Vagina (tissue), 2 donors: Measurements from ENCODE around the gene RPS6KA5.

Source experiments
- POLR2A ChIP-seq, 2 donors: fragments of 450-650 bp; IDR thresholded peaks; one replicate each; pipeline ENCODE4 v1.6.1; 2017; ENCODE audit warnings: antibody characterized with exemption in 2 of 2, mild to moderate bottlenecking in 2 of 2, moderate library complexity in 2 of 2
- POLR2AphosphoS5 ChIP-seq, 2 donors: sonication (generic); formaldehyde crosslinking; IDR thresholded peaks; one replicate each; pipeline ENCODE4 v1.9.0; 2017; ENCODE audit warnings: antibody characterized with exemption in 2 of 2, mild to moderate bottlenecking in 2 of 2, low read depth in 1 of 2; ENCODE audit not compliant: insufficient read depth in 1 of 2
- TF ChIP-seq, protein P1 (sequence below), 3 experiments: fragments of 450-650 bp in 2 of 3; fragments of 200-600 bp in 1 of 3; sonication (generic) in 1 of 3; IDR thresholded peaks; one replicate each; pipeline ENCODE4 v1.5.1; 2017 to 2019; ENCODE audit warnings: antibody characterized with exemption in 3 of 3, mild to moderate bottlenecking in 2 of 3, moderate library complexity in 2 of 3

GRCh38 chr14:90968025-90968424, 92.4 kb downstream of the RPS6KA5 start:
- TF ChIP-seq, protein P1, sequence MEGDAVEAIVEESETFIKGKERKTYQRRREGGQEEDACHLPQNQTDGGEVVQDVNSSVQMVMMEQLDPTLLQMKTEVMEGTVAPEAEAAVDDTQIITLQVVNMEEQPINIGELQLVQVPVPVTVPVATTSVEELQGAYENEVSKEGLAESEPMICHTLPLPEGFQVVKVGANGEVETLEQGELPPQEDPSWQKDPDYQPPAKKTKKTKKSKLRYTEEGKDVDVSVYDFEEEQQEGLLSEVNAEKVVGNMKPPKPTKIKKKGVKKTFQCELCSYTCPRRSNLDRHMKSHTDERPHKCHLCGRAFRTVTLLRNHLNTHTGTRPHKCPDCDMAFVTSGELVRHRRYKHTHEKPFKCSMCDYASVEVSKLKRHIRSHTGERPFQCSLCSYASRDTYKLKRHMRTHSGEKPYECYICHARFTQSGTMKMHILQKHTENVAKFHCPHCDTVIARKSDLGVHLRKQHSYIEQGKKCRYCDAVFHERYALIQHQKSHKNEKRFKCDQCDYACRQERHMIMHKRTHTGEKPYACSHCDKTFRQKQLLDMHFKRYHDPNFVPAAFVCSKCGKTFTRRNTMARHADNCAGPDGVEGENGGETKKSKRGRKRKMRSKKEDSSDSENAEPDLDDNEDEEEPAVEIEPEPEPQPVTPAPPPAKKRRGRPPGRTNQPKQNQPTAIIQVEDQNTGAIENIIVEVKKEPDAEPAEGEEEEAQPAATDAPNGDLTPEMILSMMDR (IDR thresholded peaks at IDR 0.05) = no peak
- no peak for TF ChIP-seq POLR2A (IDR thresholded peaks at IDR 0.05)
- no peak for TF ChIP-seq POLR2AphosphoS5 (IDR thresholded peaks at IDR 0.05; ENCODE audit: insufficient read depth in 1 of 2, low read depth in 1 of 2)
